ENCODE data around the gene SGMS1.

DNA sequence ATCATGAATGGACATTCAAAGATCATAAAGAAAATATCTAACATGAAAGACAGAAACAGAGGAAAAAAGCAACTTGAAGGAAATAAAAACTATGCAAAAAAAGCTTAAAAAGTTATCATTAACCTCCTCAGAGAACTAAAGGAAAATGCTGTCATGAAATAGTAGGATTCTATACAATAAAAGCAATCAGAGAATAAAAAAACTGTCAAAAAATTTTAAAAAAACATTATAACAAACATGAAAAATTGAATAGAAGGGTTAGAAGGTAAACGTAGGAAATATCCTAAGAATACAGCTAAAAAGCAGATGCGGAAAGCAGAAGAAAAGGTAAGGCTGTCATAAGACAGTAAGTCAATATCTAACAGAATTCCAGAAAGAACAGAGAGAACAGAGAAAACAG, 44.8 kb downstream of the SGMS1 start:
- no peak for TF ChIP-seq CTCF (IDR thresholded peaks at IDR 0.05)
- no peak for TF ChIP-seq POLR2A (IDR thresholded peaks at IDR 0.05)

Data from prostate gland (tissue), 2 donors.